ENCODE data around the gene GALNT4. TPM values are rescaled to one million over a fixed set of nuclear protein-coding genes. Genes with fewer than 3 reads are reported as not detected.
A peak's percentile ranks its signal among the peaks of the same experiment; 100 is the strongest.

Gene GALNT4
- total and polyA plus RNA-seq, 2 of the 13 experiments (the other 11 are each of a cell fraction or from before 2014, with no cell fraction given): 4.9 to 6.8 TPM

- TF ChIP-seq LRRFIP1 (CRISPR knock-in tag; conservative IDR thresholded peaks at IDR 0.05) (no peak), TFDP1 (CRISPR knock-in tag; IDR thresholded peaks at IDR 0.05; ENCODE audit: borderline replicate concordance) (peak; percentile 94), ZNF275 (CRISPR knock-in tag; IDR thresholded peaks at IDR 0.05; ENCODE audit: borderline replicate concordance) (peak; percentile 79; the same call in 1 of the 2 replicates), ZBTB46 (CRISPR knock-in tag; IDR thresholded peaks at IDR 0.05; ENCODE audit: borderline replicate concordance) (0 out of 2 replicates have a peak, but pooled peaks have one; percentile 36), CBX1 (IDR thresholded peaks at IDR 0.05; ENCODE audit: low read depth) (peak; percentile 83), ZSCAN9 (CRISPR knock-in tag; IDR thresholded peaks at IDR 0.05; ENCODE audit: borderline replicate concordance) (0 out of 2 replicates have a peak, but pooled peaks have one; percentile 37), MXI1 (IDR thresholded peaks at IDR 0.05; ENCODE audit: borderline replicate concordance, low read depth, low read length) (peak; percentile 61; the same call in 1 of the 3 replicates), AKAP8 (CRISPR knock-in tag; IDR thresholded peaks at IDR 0.05) (no peak), ATRX (CRISPR knock-in tag; IDR thresholded peaks at IDR 0.05; ENCODE audit: borderline replicate concordance) (no peak), ZNF772 (CRISPR knock-in tag; IDR thresholded peaks at IDR 0.05) (no peak), U2AF1 (optimal IDR thresholded peaks at IDR 0.05; ENCODE audit: low read depth, low read length) (peak; percentile 48), ZFP36 (IDR thresholded peaks at IDR 0.05; ENCODE audit: borderline replicate concordance, low read depth, low read length, partially characterized antibody) (no peak), NFYC (CRISPR knock-in tag; IDR thresholded peaks at IDR 0.05) (no peak), RARA (CRISPR knock-in tag; IDR thresholded peaks at IDR 0.05) (no peak), ZNF143 (CRISPR knock-in tag; IDR thresholded peaks at IDR 0.05) (peak; percentile 64), ATF1 (CRISPR knock-in tag; IDR thresholded peaks at IDR 0.05) (peak; percentile 85), ZNF441 (CRISPR knock-in tag; IDR thresholded peaks at IDR 0.05; ENCODE audit: borderline replicate concordance) (peak; percentile 18; the same call in 1 of the 2 replicates), THAP7 (CRISPR knock-in tag; IDR thresholded peaks at IDR 0.05) (no peak), SNRNP70 (IDR thresholded peaks at IDR 0.05; ENCODE audit: low read depth, low read length) (no peak), ZNF773 (CRISPR knock-in tag; IDR thresholded peaks at IDR 0.05; ENCODE audit: borderline replicate concordance) (no peak), TBX2 (CRISPR knock-in tag; IDR thresholded peaks at IDR 0.05; ENCODE audit: borderline replicate concordance) (peak; percentile 19; the same call in 1 of the 2 replicates), ZNF850 (CRISPR knock-in tag; conservative IDR thresholded peaks at IDR 0.05) (no peak)
These were observed 1.5 kb upstream of the GALNT4 start, which contains the start of gene POC1B (continued) for GRCh38 chr12:89525824-89526770.
